HG03439 (cell line): ENCODE measurements around the gene CCDC83.
"Not testable (repeated sequence)": the region's sequence is repeated elsewhere in the genome, so short reads cannot be mapped to it uniquely, and the experiment has no call there.

Source experiments
- ATAC-seq: cut with Tn5 transposase; IDR thresholded peaks from one replicate; pipeline ENCODE4 v1.9.1; 2021; ENCODE audit warnings: mild to moderate bottlenecking, moderate library complexity; ENCODE audit not compliant: unreplicated experiment

CCDC83 gene

DNA sequence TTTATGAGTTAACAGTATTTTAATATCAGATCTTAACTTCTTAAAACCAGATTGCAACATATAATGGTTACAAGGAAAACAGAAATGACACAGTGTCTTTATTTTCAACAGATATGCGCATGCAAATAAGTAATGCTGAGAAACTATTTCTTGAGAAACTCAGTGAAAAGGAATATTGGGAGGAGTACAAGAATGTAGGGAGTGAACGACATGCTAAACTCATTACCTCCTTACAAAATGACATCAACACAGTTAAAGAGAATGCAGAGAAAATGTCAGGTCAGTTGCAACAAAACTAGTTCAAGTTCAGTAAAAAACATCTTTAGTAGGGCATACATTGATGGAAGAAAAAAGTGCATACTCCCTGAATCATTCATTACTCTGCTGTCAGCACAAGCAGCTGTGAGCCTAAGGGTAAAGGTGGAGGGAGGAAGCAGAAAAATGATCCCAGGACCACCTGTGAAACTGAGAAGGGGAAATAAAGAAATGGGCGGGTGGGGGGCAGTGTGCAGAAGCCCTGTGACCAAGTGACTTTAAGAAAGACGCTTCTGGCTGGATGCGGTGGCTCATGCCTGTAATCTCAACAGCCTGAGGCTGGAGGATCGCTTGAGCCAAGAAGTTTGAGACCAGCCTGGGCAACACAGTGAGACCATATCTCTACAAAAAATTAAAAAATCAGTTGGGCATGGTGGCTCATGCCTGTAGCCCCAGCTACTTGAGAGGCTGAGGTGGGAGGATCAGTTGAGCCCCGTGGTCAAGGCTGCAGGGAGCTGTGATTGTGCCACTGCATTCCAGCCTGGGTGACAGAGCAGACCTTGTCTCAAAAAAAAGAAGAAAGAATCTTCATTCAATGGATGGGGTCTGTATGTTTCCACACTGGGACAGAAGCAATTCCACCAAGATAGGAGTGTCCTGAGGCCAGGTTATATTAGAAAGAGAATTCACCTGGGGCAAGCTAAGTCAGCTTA, 31.2 kb downstream of the CCDC83 start:
- ATAC-seq: no peak

- no peak for ATAC-seq
These were observed 33.9 kb downstream of the CCDC83 start for GRCh38 chr11:85889108-85889507.

DNA sequence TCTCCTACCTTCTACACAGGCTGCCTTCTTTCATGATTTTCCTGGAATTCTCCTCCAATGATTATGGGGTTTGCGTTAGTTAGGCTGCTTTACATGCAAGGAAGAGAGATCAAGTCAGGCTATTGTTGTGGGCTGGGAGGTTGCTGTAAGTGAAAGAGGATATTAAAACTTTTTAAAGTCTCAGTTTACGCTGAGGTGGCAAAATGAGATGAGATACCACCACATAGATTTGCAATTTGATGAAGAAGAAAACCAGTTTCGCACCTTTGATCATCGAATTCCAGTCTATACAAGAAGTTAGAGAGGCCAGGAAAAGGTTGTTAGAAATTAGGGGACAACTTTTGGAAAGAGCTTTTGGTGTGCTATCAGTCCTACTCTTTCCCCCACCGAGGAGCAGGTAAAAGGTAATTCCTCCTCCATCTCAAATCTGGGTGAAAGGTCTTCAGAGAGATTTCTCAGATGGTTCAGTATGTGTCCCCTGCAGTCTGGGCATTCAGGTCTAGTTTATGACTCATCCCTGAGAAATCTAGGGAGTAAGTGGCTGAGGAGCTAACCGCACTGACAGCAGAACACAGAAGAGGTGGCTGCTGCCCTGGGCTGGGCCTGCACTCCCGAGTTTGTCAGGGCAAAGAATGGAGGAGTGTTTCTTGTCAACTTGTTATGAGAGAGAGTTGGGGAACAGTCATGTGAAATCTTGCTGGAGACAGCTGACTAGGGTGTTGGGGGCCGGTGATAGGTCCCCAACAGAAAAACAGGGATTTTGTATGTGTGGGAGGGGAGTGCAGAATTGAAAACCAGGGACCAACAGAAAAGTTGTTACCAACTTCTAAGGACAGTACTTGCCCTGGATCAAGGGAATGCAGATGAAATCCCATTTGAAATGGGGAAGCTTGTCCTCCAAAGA, 34.7 kb downstream of the CCDC83 start:
- ATAC-seq: no peak

- no peak for ATAC-seq
These were observed 38.2 kb downstream of the CCDC83 start for GRCh38 chr11:85893395-85893794.

DNA sequence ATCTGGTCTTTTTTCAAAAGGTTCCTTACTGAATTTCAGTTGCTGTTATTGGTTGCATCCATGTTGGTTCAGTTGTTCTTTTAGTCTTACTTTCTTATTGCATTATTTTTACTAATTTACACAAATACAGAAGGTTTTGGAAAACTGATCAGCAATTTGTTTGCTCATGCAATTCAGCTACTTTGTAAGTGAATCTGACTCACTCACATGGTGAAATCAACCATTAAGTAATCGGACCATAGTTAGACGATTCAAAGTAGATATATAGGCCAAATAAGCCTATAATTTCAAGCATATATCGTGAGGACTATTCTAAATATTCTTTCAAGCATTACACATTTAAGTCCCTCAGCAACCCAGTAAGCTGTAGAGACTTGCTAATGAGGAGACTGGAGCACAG, 41.7 kb downstream of the CCDC83 start:
- ATAC-seq: no peak

DNA sequence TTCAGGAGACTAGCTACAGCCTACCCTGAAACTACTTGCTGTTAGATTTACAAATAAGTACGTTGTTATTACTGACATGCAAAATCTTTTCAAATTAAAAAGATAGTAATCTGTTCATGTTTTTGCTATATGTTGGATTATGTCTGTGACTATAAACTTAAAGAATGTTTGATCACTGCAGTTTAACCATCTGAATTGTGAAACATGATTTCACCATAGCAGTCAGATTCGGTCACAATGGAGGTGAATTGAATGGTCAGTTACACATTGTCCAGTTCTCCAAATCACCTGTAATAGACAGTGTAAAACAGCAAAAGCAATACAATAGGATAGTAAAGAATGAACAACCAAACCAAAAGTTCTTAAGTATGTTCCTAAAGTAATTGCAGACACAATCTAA, 43.3 kb downstream of the CCDC83 start:
- ATAC-seq: no peak

DNA sequence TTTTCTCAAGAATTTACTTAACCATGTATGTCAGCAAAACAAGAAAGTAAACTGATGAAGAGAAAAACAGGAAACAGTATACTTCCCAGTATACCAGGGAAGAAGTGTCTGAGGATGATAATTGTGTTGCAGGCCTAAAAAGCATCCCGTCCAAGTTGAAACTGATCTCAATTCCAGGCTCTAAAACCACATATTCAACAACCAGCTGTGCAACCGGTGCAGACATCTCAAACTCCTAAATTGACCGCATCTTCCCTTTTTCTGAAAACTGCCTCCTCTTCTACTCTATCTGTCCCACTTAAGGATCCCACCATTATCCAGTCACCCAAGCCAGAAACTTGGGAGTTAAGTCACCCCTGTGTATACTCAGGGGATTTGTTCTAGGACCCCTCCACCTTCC, 47.2 kb downstream of the CCDC83 start:
- no peak for ATAC-seq

DNA sequence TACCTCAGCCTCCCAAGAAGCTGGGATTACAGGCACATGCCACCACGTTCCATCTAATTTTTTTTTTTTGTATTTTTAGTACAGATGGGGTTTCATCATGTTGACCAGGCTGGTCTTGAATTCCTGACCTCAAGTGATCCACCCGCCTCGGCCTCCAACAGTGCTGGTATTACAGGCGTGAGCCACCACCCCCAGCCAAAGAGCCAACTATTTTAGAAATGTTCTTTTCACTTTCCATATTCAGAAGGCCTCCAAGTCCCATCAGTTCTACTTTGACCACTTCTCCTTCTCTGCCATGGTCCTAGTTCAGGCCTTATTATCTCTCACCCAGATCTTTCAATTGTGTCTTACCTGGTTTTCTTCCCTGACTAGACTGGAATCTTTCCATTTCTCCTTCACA, 48.2 kb downstream of the CCDC83 start:
- no peak for ATAC-seq

GRCh38 chr11:85903811-85904210, 48.6 kb downstream of the CCDC83 start:
- no peak for ATAC-seq

- ATAC-seq: no peak
These were observed 57.2 kb downstream of the CCDC83 start for GRCh38 chr11:85912414-85912813.

DNA sequence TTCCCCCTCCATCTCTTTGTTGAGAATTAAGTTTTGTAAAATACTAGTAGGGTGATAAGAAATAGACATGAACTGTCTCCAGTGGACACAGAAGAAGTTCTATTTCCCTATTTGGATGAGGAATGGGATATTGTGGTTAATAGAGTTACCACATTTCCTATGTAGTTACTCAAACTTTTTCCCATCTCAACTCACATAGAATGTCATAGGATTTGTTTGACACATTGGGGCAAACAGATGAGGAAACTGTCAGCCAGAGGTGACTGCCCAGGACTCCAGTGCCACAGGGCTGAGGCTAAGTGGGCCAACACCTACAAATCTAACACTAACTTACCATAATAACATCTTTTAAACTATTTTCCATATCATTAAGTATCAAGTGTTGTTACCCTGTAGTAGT, 58.3 kb downstream of the CCDC83 start:
- no peak for ATAC-seq

- ATAC-seq: no peak
These were observed 59.2 kb downstream of the CCDC83 start for GRCh38 chr11:85914425-85914824.

DNA sequence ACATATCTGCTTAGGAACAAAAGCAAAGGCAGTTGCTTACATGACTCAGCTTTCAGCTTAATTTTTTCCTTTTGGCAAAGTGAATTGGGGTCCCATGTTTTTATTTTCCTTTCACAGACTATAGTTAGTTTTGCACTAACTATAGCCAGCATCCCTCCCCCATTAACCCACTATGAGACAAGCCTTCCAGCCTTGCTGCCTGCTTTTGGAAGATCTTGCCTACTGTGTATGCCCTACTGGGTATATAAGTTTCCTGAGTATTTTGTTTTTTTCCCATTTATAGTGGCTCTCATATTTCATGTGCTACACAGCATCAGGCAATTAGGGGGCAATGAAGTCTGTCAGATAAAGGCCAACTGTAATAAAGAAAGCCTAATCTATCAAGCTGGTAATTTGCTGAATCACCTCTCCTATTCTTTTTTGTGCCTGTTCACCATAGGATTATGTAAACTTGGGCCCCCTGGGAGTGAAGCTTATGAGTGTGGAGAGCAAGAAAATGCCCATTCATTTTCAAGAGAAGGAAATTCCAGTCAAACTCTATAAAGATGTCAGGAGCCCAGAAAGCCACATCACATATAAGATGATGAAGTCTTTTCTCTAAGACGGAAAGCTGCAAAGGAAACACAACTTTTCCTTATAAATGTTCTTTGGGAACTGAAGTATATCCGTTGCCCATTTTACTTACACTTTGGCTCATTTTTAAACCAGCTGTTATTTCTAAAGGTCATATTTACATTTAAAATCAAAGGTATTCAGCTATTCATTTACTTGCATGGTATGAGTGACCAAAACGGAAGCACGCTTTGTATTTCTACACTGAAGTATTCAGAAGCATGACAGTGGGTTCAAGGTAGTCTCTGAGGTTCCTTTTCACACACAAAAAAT, 64.0 kb downstream of the CCDC83 start:
- no peak for ATAC-seq

GRCh38 chr11:85922367-85922766, 67.2 kb downstream of the CCDC83 start:
- ATAC-seq: peak; percentile 69

DNA sequence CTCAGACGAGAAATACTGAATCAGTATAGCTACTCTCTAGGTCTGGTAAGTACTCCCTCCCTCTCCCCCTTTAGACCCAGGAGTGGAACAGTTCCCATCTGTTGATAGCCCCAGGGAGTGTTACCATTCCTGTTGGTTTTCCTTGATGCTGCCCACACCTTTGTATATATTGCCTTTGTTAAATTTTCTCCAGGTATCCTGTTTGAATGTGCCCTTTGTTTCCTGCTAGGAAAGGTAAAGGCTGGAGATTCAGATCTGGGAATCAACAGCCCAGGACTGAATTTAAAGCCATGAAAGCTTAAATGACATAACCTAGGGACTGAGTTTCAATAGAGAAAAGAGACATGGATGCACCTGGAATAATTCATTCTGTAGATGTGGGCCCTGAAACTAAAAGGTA, 68.3 kb downstream of the CCDC83 start:
- no peak for ATAC-seq

DNA sequence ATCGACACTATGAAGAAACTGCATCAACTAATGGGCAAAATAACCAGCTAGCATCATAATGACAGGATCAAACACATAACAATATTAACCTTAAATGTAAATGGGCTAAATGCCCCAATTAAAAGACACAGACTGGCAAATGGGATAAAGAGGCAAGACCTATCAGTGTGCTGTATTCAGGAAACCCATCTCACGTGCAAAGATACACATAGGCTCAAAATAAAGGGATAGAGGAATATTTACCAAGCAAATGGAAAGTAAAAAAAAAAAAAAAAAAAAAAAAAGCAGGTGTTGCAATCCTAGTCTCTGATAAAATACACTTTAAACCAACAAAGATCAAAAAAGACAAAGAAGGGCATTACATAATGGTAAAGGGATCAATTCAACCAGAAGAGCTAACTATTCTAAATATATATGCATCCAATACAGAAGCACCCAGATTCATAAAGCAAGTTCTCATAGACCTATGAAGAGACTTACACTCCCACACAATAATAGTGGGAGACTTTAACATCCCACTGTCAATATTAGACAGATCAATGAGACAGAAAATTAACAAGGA, 71.6 kb downstream of the CCDC83 start:
- not testable (repeated sequence) for ATAC-seq

GRCh38 chr11:85930879-85931366, 75.7 kb downstream of the CCDC83 start:
- ATAC-seq: no peak

DNA sequence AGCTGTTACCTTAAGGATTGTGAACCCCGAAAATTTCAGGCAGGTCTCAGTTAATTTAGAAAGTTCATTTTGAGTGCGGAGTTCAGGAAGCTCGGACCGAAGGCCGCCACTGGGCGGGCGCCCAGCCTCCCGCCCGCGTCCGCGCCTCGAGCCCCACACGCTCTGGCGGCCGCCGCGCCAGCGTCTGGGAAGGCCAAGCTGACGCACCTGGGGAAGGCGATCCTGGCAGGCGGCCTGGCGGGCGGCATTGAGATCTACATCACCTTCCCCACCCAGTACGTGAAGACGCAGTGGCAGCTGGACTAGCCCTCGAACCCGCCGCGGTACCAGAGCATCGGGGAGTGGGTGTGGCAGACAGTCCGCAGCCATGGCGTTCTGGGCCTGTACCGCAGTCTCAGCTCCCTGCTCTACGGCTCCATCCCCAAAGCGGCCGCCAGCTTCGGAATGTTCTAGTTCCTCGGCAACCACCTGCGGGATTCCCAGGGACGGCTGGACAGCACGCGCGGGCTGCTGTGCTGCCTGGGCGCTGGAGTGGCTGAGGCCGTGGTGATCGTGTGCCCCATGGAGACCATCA, 79.5 kb downstream of the CCDC83 start:
- ATAC-seq: no peak

GRCh38 chr11:85935751-85936150, 80.6 kb downstream of the CCDC83 start:
- no peak for ATAC-seq

DNA sequence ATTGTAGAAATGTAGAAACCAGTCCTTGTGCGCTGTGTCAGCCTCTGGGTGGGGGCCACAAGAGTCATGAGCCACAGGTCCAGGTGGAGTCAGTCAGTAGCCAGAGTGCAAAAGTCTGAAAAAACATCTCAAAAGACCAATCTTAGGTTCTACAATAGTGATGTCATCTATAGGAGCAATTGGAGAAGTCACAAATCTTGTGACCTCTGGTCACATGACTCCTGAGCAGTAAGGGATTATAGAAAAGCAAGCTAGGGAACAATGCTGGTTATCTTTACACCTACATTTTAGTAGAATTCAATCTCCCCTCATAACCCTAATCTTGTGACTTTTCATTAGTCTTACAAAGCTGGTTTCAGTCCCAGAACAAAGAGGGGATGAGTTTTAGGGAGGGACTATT, 82.7 kb downstream of the CCDC83 start:
- no peak for ATAC-seq
